Head of caudate nucleus (tissue), 42 donors: Measurements from ENCODE around the gene MCM10.
"Not testable (repeated sequence)": the region's sequence is repeated elsewhere in the genome, so short reads cannot be mapped to it uniquely, and the experiment has no call there.

Experiments
- DNase-seq, 42 donors: peaks; one replicate each; pipeline versions ENCODE4 v3.0.0 to v3.0.0-alpha.2; 2020 to 2021; ENCODE audit warnings: mixed read lengths in 7 of 42
- intact Hi-C: fragments of 100-400 bp; cut with DNase I; formaldehyde crosslinking; loops from one replicate; pipeline ENCODE4 v1.15.0; 2022

Gene MCM10

GRCh38 chr10:13206546-13207443 is 45.4 kb downstream of the MCM10 start:
- peak in 5 of 42 donors; percentile 5 to 15 (median 12) for DNase-seq
- intact Hi-C loops, result no loop called here

- intact Hi-C loops, result no loop called here
- DNase-seq, result no peak
These were observed 51.8 kb downstream of the MCM10 start for GRCh38 chr10:13213163-13213562.

- DNase-seq, result no peak
- intact Hi-C loops, result no loop called here
These were observed 57.5 kb downstream of the MCM10 start for GRCh38 chr10:13218878-13219277.

- DNase-seq, result no peak
- intact Hi-C loops, result no loop called here
These were observed 58.6 kb downstream of the MCM10 start for GRCh38 chr10:13219685-13220670.

GRCh38 chr10:13221572-13221971 is 60.2 kb downstream of the MCM10 start:
- intact Hi-C loops, result no loop called here
- DNase-seq, result no peak

GRCh38 chr10:13222151-13222550 is 60.8 kb downstream of the MCM10 start:
- no peak for DNase-seq
- intact Hi-C loops, result no loop called here

GRCh38 chr10:13222566-13222965 is 61.2 kb downstream of the MCM10 start:
- no peak for DNase-seq
- intact Hi-C loops, result no loop called here

GRCh38 chr10:13223241-13223640 is 61.9 kb downstream of the MCM10 start:
- intact Hi-C loops, result no loop called here

GRCh38 chr10:13224210-13224995 is 63.0 kb downstream of the MCM10 start:
- no peak for DNase-seq
- intact Hi-C loops, result no loop called here

More at GRCh38 chr10:13223241-13223640, 61.9 kb downstream of the MCM10 start:
- DNase-seq, result no peak

GRCh38 chr10:13225601-13226000 is 64.2 kb downstream of the MCM10 start:
- intact Hi-C loops, result no loop called here
- no peak for DNase-seq

- intact Hi-C loops, result no loop called here
- DNase-seq, result no peak
These were observed 65.7 kb downstream of the MCM10 start for GRCh38 chr10:13227031-13227430.

- peak in 3 of 42 donors; percentile 6 to 16 (median 15) for DNase-seq
- intact Hi-C loops, result no loop called here
These were observed 69.8 kb downstream of the MCM10 start for GRCh38 chr10:13231190-13231589.

- intact Hi-C loops, result no loop called here
- peak in 1 of 42 donors; percentile 17 for DNase-seq
These were observed 70.5 kb downstream of the MCM10 start for GRCh38 chr10:13231808-13232207.

- peak in 1 of 42 donors; percentile 15 for DNase-seq
- intact Hi-C loops, result no loop called here
These were observed 72.0 kb downstream of the MCM10 start for GRCh38 chr10:13233358-13233757.

- peak in 2 of 42 donors; percentile 12 to 16 for DNase-seq
- intact Hi-C loops, result no loop called here
These were observed 72.8 kb downstream of the MCM10 start, which contains the start of gene UCMA for GRCh38 chr10:13234172-13234571. Gene UCMA, minus strand, starts transcription at chr10:13234374. Its CDS starts 116 bp downstream, at chr10:13234258.

GRCh38 chr10:13234736-13235135 is 73.4 kb downstream of the MCM10 start:
- intact Hi-C loops, result not testable (repeated sequence)
- peak in 1 of 42 donors; percentile 24 for DNase-seq

GRCh38 chr10:13236638-13237037 is 75.3 kb downstream of the MCM10 start:
- DNase-seq, result peak in 1 of 42 donors; percentile 4
- intact Hi-C loops, result no loop called here

GRCh38 chr10:13238271-13239077 is 77.1 kb downstream of the MCM10 start:
- intact Hi-C loops, result no loop called here
- no peak for DNase-seq
